Neural cell (in vitro differentiated cells): ENCODE data around the gene GMPR. TPM values are rescaled to one million over a fixed set of nuclear protein-coding genes. Genes with fewer than 3 reads are reported as not detected.

Source experiments
- H2AFZ ChIP-seq: fragments of 200-600, 300-800 bp; sonication (generic), shearing (Covaris generic); 2 replicates; pipeline ENCODE4 v1.6.0; 2014; ENCODE audit warnings: low read depth, mild to moderate bottlenecking, antibody characterized with exemption, low read length, moderate library complexity
- H3F3A ChIP-seq: fragments of 200-600 bp; shearing (Covaris generic); 2 replicates; pipeline ENCODE4 v1.6.1; 2016; ENCODE audit warnings: mild to moderate bottlenecking, moderate library complexity, mixed read lengths, antibody characterized with exemption, low read length; ENCODE audit not compliant: insufficient read depth, poor library complexity, severe bottlenecking
- H3K27ac ChIP-seq: fragments of 200-600, 300-800 bp; sonication (generic), shearing (Covaris generic); 2 replicates; pipeline ENCODE4 v1.5.1; 2014; ENCODE audit warnings: mild to moderate bottlenecking, low read length, moderate library complexity
- H3K27me3 ChIP-seq: fragments of 300-800, 200-600 bp; sonication (generic), shearing (Covaris generic); 2 replicates; pipeline ENCODE4 v1.6.0; 2014; ENCODE audit warnings: mild to moderate bottlenecking, low read depth, low read length, moderate library complexity; ENCODE audit not compliant: insufficient read depth
- H3K36me3 ChIP-seq: fragments of 300-800, 200-600 bp; sonication (generic), shearing (Covaris generic); 2 replicates; pipeline ENCODE4 v1.5.1; 2014; ENCODE audit warnings: mild to moderate bottlenecking, antibody characterized with exemption, low read length, moderate library complexity; ENCODE audit not compliant: insufficient read depth
- H3K4me2 ChIP-seq: fragments of 300-800, 200-600 bp; sonication (generic), shearing (Covaris generic); 2 replicates; pipeline ENCODE4 v1.6.0; 2014; ENCODE audit warnings: mild to moderate bottlenecking, low read length
- H3K4me3 ChIP-seq: fragments of 300-800, 200-600 bp; sonication (generic), shearing (Covaris generic); 2 replicates; pipeline ENCODE4 v1.5.1; 2014; ENCODE audit warnings: mild to moderate bottlenecking, low read length, moderate library complexity
- H3K79me2 ChIP-seq: fragments of 200-600 bp; shearing (Covaris generic); replicated peaks from 2 replicates; pipeline ENCODE4 v1.6.0; 2014; ENCODE audit warnings: mild to moderate bottlenecking, low read length, moderate library complexity; ENCODE audit not compliant: insufficient read depth
- H3K9ac ChIP-seq: fragments of 300-800, 200-600 bp; sonication (generic), shearing (Covaris generic); 2 replicates; pipeline ENCODE4 v1.6.1; 2016; ENCODE audit warnings: mild to moderate bottlenecking, low read length, mixed read lengths
- H3K9me2 ChIP-seq: fragments of 200-600 bp; shearing (Covaris generic); 2 replicates; pipeline ENCODE4 v1.6.1; 2016; ENCODE audit warnings: mild to moderate bottlenecking, low read length, mixed read lengths; ENCODE audit not compliant: insufficient read depth
- H3K9me3 ChIP-seq: fragments of 200-600, 300-800 bp; sonication (generic), shearing (Covaris generic); 2 replicates; pipeline ENCODE4 v1.6.1; 2016; ENCODE audit warnings: mild to moderate bottlenecking, mixed run types, low read length, moderate library complexity, mixed read lengths
- H4K20me1 ChIP-seq: fragments of 200-600 bp; shearing (Covaris generic); 2 replicates; pipeline ENCODE4 v1.6.1; 2016; ENCODE audit warnings: mild to moderate bottlenecking, mixed run types; ENCODE audit not compliant: insufficient read depth
- CTCF ChIP-seq: fragments of 450-650 bp; IDR thresholded peaks from 2 replicates; pipeline ENCODE4 v1.5.1; 2014; ENCODE audit warnings: antibody characterized with exemption, mild to moderate bottlenecking, moderate library complexity; ENCODE audit not compliant: poor library complexity, severe bottlenecking
- EP300 ChIP-seq: fragments of 450-650 bp; conservative IDR thresholded peaks from 2 replicates; pipeline ENCODE4 v1.6.1; 2014; ENCODE audit warnings: antibody characterized with exemption, mild to moderate bottlenecking, moderate library complexity; ENCODE audit not compliant: poor library complexity, severe bottlenecking
- EZH2 ChIP-seq: fragments of 200-600, 300-800 bp; shearing (Covaris generic), sonication (generic); IDR thresholded peaks from 2 replicates; pipeline ENCODE4 v1.6.1; 2014; ENCODE audit warnings: antibody characterized with exemption, low read length, borderline replicate concordance, mild to moderate bottlenecking; ENCODE audit not compliant: insufficient read depth, poor library complexity, severe bottlenecking
- MXI1 ChIP-seq: fragments of 450-650 bp; conservative IDR thresholded peaks from 2 replicates; pipeline ENCODE4 v1.6.1; 2014; ENCODE audit warnings: antibody characterized with exemption, mild to moderate bottlenecking; ENCODE audit not compliant: poor library complexity, severe bottlenecking
- POLR2AphosphoS5 ChIP-seq: IDR thresholded peaks from 2 replicates; pipeline ENCODE4 v1.6.1; 2012
- RAD21 ChIP-seq: fragments of 450-650 bp; conservative IDR thresholded peaks from 2 replicates; pipeline ENCODE4 v1.6.1; 2014; ENCODE audit warnings: antibody characterized with exemption, mild to moderate bottlenecking, moderate library complexity
- REST ChIP-seq: IDR thresholded peaks from 2 replicates; pipeline ENCODE4 v1.6.1; 2012; ENCODE audit warnings: borderline replicate concordance
- SMC3 ChIP-seq: fragments of 450-650 bp; conservative IDR thresholded peaks from 2 replicates; pipeline ENCODE4 v1.6.1; 2014; ENCODE audit warnings: antibody characterized with exemption, mild to moderate bottlenecking, moderate library complexity; ENCODE audit not compliant: poor library complexity
- TAF1 ChIP-seq: IDR thresholded peaks from 2 replicates; pipeline ENCODE4 v1.6.1; 2012; ENCODE audit warnings: low read depth
- polyA plus RNA-seq: library from polyadenylated mRNA; depleted of rRNA; stranded (reverse); fragments of >200 nt; gene quantifications from 2 replicates; pipeline ENCODE4 v1.2.3, GENCODE V29; 2014

The GMPR gene
- polyA plus RNA-seq, 1 donor from 2014 or later: not detected

- Histone ChIP-seq H3K9me3 (no peaks in the 10 kb centered on the region), H4K20me1 (no peaks in the 10 kb centered on the region), H3K9me2 (no peaks in the 10 kb centered on the region), H3K79me2 (no peaks in the 10 kb centered on the region), H2AFZ (no peak overlapping the region), H3K27me3 (no peaks in the 10 kb centered on the region), H3F3A (no peaks in the 10 kb centered on the region), H3K36me3 (no peaks in the 10 kb centered on the region), H3K4me3 (no peak overlapping the region), H3K4me2 (no peak overlapping the region), H3K9ac (no peak overlapping the region), H3K27ac (no peak overlapping the region)
- TF ChIP-seq TAF1 (no peak), POLR2AphosphoS5 (no peak), SMC3 (peak; percentile 22), EP300 (no peak), EZH2 (no peak), REST (peak; percentile 62), CTCF (peak; percentile 29), MXI1 (no peak), RAD21 (no peak)
These were observed 100.3 kb downstream of the GMPR start for GRCh38 chr6:16338577-16339264.

- Histone ChIP-seq H3K4me2 (no peak overlapping the region), H3K27me3 (no peaks in the 10 kb centered on the region), H3K36me3 (no peaks in the 10 kb centered on the region), H3K9ac (no peak overlapping the region), H3F3A (no peaks in the 10 kb centered on the region), H2AFZ (no peak overlapping the region), H3K9me2 (no peaks in the 10 kb centered on the region), H3K27ac (no peak overlapping the region), H3K79me2 (no peaks in the 10 kb centered on the region), H3K9me3 (no peaks in the 10 kb centered on the region), H4K20me1 (no peaks in the 10 kb centered on the region), H3K4me3 (no peak overlapping the region)
- TF ChIP-seq POLR2AphosphoS5 (no peak), TAF1 (no peak), RAD21 (no peak), REST (no peak), EZH2 (no peak), EP300 (no peak), SMC3 (no peak), MXI1 (no peak), CTCF (no peak)
These were observed 100.8 kb downstream of the GMPR start for GRCh38 chr6:16339265-16339587.
